HUES64 (cell line): Measurements from ENCODE around the gene HOXA13.

Source experiments
- H3K27ac ChIP-seq: 2 replicates; pipeline ENCODE4 v1.7.0; 2013; ENCODE audit warnings: low read depth, low read length, inconsistent platforms
- H3K27me3 ChIP-seq: 2 replicates; pipeline ENCODE4 v1.6.1; 2013; ENCODE audit warnings: mild to moderate bottlenecking, low read length; ENCODE audit not compliant: insufficient read depth
- H3K36me3 ChIP-seq: 2 replicates; pipeline ENCODE4 v1.6.1; 2013; ENCODE audit warnings: mild to moderate bottlenecking, low read length; ENCODE audit not compliant: insufficient read depth
- H3K4me1 ChIP-seq: 2 replicates; pipeline ENCODE4 v1.6.1; 2013; ENCODE audit warnings: mild to moderate bottlenecking, low read length, moderate library complexity; ENCODE audit not compliant: insufficient read depth
- H3K4me3 ChIP-seq: 2 replicates; pipeline ENCODE4 v1.5.1; 2013; ENCODE audit warnings: mild to moderate bottlenecking, low read length, moderate library complexity
- H3K9ac ChIP-seq: 2 replicates; pipeline ENCODE4 v1.6.1; 2013; ENCODE audit warnings: mild to moderate bottlenecking, low read depth, low read length
- H3K9me3 ChIP-seq: 2 replicates; pipeline ENCODE4 v1.6.1; 2013; ENCODE audit warnings: low read depth, low read length; ENCODE audit not compliant: insufficient read depth
- WGBS: fragments of 150-250, 120-280 bp; methylation state at CpG from one replicate; pipeline ENCODE4 v1.1.7; 2013; ENCODE audit warnings: missing lambda C conversion rate; 5-methylcytosine and 5-hydroxymethylcytosine counted together

Gene HOXA13

GRCh38 chr7:27167916-27168264 lies 32.0 kb downstream of the HOXA13 start:
- H3K36me3 ChIP-seq = no peaks in the 10 kb centered on the region
- 20% methylated on average over 4 of the region's 4 CpGs for WGBS
- H3K9me3 ChIP-seq = 0 out of 2 replicates have a peak, but pooled peaks cover 8% of the 10 kb centered on the region
- no peaks in the 10 kb centered on the region for H3K4me1 ChIP-seq
- peaks cover 100% of the 10 kb centered on the region for H3K27me3 ChIP-seq
- no peak overlapping the region for H3K27ac ChIP-seq
- H3K9ac ChIP-seq = no peak overlapping the region
- no peak overlapping the region for H3K4me3 ChIP-seq

- H3K4me3 ChIP-seq = no peak overlapping the region
- 5% methylated on average over 50 of the region's 50 CpGs for WGBS
- peaks cover 100% of the 10 kb centered on the region for H3K27me3 ChIP-seq
Measured at GRCh38 chr7:27166531-27167505, 33.1 kb downstream of the HOXA13 start.

GRCh38 chr7:27165996-27166530 lies 33.8 kb downstream of the HOXA13 start:
- Histone ChIP-seq H3K9me3 (0 out of 2 replicates have a peak, but pooled peaks cover 5% of the 10 kb centered on the region), H3K4me3 (no peak overlapping the region), H3K27me3 (peaks cover 100% of the 10 kb centered on the region), H3K9ac (no peak overlapping the region), H3K36me3 (no peaks in the 10 kb centered on the region), H3K4me1 (no peaks in the 10 kb centered on the region), H3K27ac (no peak overlapping the region)
- WGBS = 8% methylated on average over 46 of the region's 46 CpGs

More at GRCh38 chr7:27166531-27167505, 33.1 kb downstream of the HOXA13 start:
- H3K36me3 ChIP-seq = no peaks in the 10 kb centered on the region
- H3K27ac ChIP-seq = no peak overlapping the region
- no peak overlapping the region for H3K9ac ChIP-seq
- no peaks in the 10 kb centered on the region for H3K4me1 ChIP-seq
- H3K9me3 ChIP-seq = 0 out of 2 replicates have a peak, but pooled peaks cover 8% of the 10 kb centered on the region

GRCh38 chr7:27165089-27165995 lies 34.5 kb downstream of the HOXA13 start, which contains the start of gene HOXA9:
TSS of gene HOXA9 (minus strand) at chr7:27165537. CDS start at chr7:27165457, 80 bp downstream.
- WGBS = 10% methylated on average over 80 of the region's 82 CpGs
- no peak within 1 kb of the TSS for H3K27ac ChIP-seq
- H3K4me3 ChIP-seq = no peak within 1 kb of the TSS
- H3K27me3 ChIP-seq = peaks cover 100% of the 10 kb centered on the region
- no peaks in the 10 kb centered on the region for H3K4me1 ChIP-seq
- no peak within 1 kb of the TSS for H3K9ac ChIP-seq
- H3K9me3 ChIP-seq = 0 out of 2 replicates have a peak, but pooled peaks cover 4% of the 10 kb centered on the region
- no peaks in the 10 kb centered on the region for H3K36me3 ChIP-seq

- Histone ChIP-seq H3K9ac (no peak overlapping the region), H3K36me3 (no peaks in the 10 kb centered on the region), H3K4me1 (no peaks in the 10 kb centered on the region), H3K27me3 (peaks cover 100% of the 10 kb centered on the region), H3K27ac (no peak overlapping the region), H3K4me3 (no peak overlapping the region), H3K9me3 (0 out of 2 replicates have a peak, but pooled peaks cover 4% of the 10 kb centered on the region)
- WGBS = 3% methylated on average over 47 of the region's 47 CpGs
Measured at GRCh38 chr7:27164367-27165088, 35.4 kb downstream of the HOXA13 start.

- Histone ChIP-seq H3K27ac (no peak overlapping the region), H3K4me1 (no peaks in the 10 kb centered on the region), H3K9me3 (0 out of 2 replicates have a peak, but pooled peaks cover 4% of the 10 kb centered on the region), H3K27me3 (peaks cover 100% of the 10 kb centered on the region), H3K36me3 (no peaks in the 10 kb centered on the region), H3K4me3 (no peak overlapping the region), H3K9ac (no peak overlapping the region)
- 4% methylated on average over 12 of the region's 12 CpGs for WGBS
Measured at GRCh38 chr7:27164045-27164366, 35.9 kb downstream of the HOXA13 start.

- Histone ChIP-seq H3K27me3 (peaks cover 100% of the 10 kb centered on the region), H3K9ac (no peak overlapping the region), H3K4me1 (no peaks in the 10 kb centered on the region), H3K36me3 (no peaks in the 10 kb centered on the region), H3K4me3 (no peak overlapping the region), H3K27ac (no peak overlapping the region), H3K9me3 (0 out of 2 replicates have a peak, but pooled peaks cover 4% of the 10 kb centered on the region)
- WGBS = 16% methylated on average over 24 of the region's 24 CpGs
Measured at GRCh38 chr7:27163288-27164044, 36.4 kb downstream of the HOXA13 start.

- H3K36me3 ChIP-seq = no peaks in the 10 kb centered on the region
- 70% methylated on average over 6 of the region's 7 CpGs for WGBS
- 0 out of 2 replicates have a peak, but pooled peaks cover 4% of the 10 kb centered on the region for H3K9me3 ChIP-seq
- no peak overlapping the region for H3K9ac ChIP-seq
- no peak overlapping the region for H3K4me3 ChIP-seq
- H3K27me3 ChIP-seq = peaks cover 100% of the 10 kb centered on the region
- H3K27ac ChIP-seq = no peak overlapping the region
- H3K4me1 ChIP-seq = no peaks in the 10 kb centered on the region
Measured at GRCh38 chr7:27162561-27163287, 37.2 kb downstream of the HOXA13 start.

- 17% methylated on average over 28 of the region's 30 CpGs for WGBS
- Histone ChIP-seq H3K4me3 (no peak overlapping the region), H3K9ac (no peak overlapping the region), H3K4me1 (no peaks in the 10 kb centered on the region), H3K36me3 (no peaks in the 10 kb centered on the region), H3K27ac (no peak overlapping the region), H3K27me3 (peaks cover 100% of the 10 kb centered on the region), H3K9me3 (peaks cover 7% of the 10 kb centered on the region; the same call in 1 of the 2 replicates)
Measured at GRCh38 chr7:27161721-27162560, 38.0 kb downstream of the HOXA13 start.
